Nephron (organoid): ENCODE data around the gene KIAA1549.

Experiments
- H3K27ac Mint-ChIP-seq, 3 experiments: 2 replicates each; pipeline ENCODE4 v1.8.0; 2020; ENCODE audit warnings: mixed read lengths in 3 of 3, mild to moderate bottlenecking in 2 of 3, moderate library complexity in 1 of 3
- H3K27me3 Mint-ChIP-seq: 2 replicates; pipeline ENCODE4 v1.8.0; 2021; ENCODE audit warnings: low read depth, mild to moderate bottlenecking, moderate library complexity, mixed read lengths
- H3K36me3 Mint-ChIP-seq: 2 replicates; pipeline ENCODE4 v1.8.0; 2020; ENCODE audit warnings: low read depth, mixed read lengths
- H3K4me1 Mint-ChIP-seq: 2 replicates; pipeline ENCODE4 v1.8.0; 2020; ENCODE audit warnings: mixed read lengths
- H3K4me3 Mint-ChIP-seq, 3 experiments: 2 replicates each; pipeline ENCODE4 v1.8.0; 2020; ENCODE audit warnings: mild to moderate bottlenecking in 3 of 3, mixed read lengths in 3 of 3, moderate library complexity in 2 of 3
- H3K9me3 Mint-ChIP-seq: 2 replicates; pipeline ENCODE4 v1.8.0; 2020; ENCODE audit warnings: mixed read lengths
- TF ChIP-seq, protein P1 (sequence below), 3 experiments: fragments of 200-600 bp; sonication (generic); IDR thresholded peaks; one replicate each; pipeline ENCODE4 v1.5.0; 2021; ENCODE audit warnings: antibody characterized with exemption in 3 of 3; ENCODE audit not compliant: unreplicated experiment in 3 of 3

Gene KIAA1549

DNA sequence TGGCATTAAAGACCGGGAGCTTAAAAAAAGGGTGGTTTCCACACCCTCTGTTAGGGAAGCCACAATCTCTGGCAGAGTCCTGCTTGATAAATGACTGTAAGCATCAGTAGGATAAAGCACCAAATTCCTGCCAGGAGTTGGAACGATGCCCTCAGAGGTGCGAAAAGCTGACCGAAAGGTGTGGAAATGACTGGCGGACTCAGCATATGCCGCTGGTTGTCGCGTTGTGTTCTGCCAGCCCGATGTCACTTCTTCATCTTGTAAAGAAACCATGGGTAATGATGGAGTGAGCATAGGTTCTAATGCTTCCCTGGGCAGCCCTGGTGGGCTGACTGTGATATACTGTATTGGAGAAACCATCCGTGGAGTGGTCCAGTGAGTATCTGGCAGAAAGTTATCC is 62.4 kb downstream of the KIAA1549 start:
- H3K27me3 Mint-ChIP-seq: no peaks in the 10 kb centered on the region
- H3K9me3 Mint-ChIP-seq: peaks cover 8% of the 10 kb centered on the region
- H3K27ac Mint-ChIP-seq: no peak overlapping the region
- TF ChIP-seq, protein P1, sequence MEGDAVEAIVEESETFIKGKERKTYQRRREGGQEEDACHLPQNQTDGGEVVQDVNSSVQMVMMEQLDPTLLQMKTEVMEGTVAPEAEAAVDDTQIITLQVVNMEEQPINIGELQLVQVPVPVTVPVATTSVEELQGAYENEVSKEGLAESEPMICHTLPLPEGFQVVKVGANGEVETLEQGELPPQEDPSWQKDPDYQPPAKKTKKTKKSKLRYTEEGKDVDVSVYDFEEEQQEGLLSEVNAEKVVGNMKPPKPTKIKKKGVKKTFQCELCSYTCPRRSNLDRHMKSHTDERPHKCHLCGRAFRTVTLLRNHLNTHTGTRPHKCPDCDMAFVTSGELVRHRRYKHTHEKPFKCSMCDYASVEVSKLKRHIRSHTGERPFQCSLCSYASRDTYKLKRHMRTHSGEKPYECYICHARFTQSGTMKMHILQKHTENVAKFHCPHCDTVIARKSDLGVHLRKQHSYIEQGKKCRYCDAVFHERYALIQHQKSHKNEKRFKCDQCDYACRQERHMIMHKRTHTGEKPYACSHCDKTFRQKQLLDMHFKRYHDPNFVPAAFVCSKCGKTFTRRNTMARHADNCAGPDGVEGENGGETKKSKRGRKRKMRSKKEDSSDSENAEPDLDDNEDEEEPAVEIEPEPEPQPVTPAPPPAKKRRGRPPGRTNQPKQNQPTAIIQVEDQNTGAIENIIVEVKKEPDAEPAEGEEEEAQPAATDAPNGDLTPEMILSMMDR (IDR thresholded peaks at IDR 0.05; ENCODE audit: unreplicated experiment in 3 of 3): no peak
- peaks cover 59% of the 10 kb centered on the region for H3K36me3 Mint-ChIP-seq
- no peak overlapping the region for H3K4me3 Mint-ChIP-seq
- peaks cover 23% of the 10 kb centered on the region for H3K4me1 Mint-ChIP-seq

GRCh38 chr7:138918176-138918575 is 63.0 kb downstream of the KIAA1549 start:
- Mint-ChIP-seq H3K27me3 (no peaks in the 10 kb centered on the region), H3K9me3 (peaks cover 8% of the 10 kb centered on the region), H3K36me3 (peaks cover 59% of the 10 kb centered on the region), H3K27ac (no peak overlapping the region), H3K4me3 (no peak overlapping the region), H3K4me1 (peaks cover 23% of the 10 kb centered on the region)
- TF ChIP-seq, protein P1 (IDR thresholded peaks at IDR 0.05; ENCODE audit: unreplicated experiment in 3 of 3): no peak

DNA sequence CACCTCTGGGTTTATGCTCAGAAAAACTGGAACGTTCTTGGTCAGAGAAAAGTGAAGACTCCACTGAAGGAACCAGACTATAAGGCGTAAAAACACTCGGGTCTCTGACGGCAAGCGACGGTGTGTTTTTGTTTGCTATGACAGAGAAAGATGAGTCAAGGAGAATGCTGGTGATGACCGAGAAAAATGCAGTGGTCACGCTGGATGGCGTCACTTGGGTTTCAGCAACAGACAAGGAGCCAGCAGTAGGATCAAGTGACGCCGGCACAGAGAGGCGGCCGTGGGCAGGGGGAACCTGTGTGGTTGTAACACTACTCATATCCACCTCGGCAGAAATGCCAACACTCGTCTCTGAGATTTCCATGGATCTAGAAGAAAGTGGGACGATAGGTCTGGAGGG is 63.4 kb downstream of the KIAA1549 start:
- Mint-ChIP-seq H3K27ac (no peak overlapping the region), H3K4me1 (peaks cover 21% of the 10 kb centered on the region), H3K9me3 (peaks cover 6% of the 10 kb centered on the region)

GRCh38 chr7:138916731-138917130 is 64.5 kb downstream of the KIAA1549 start:
- Mint-ChIP-seq H3K4me3 (no peak overlapping the region), H3K36me3 (peaks cover 53% of the 10 kb centered on the region), H3K27me3 (no peaks in the 10 kb centered on the region), H3K9me3 (no peaks in the 10 kb centered on the region), H3K27ac (no peak overlapping the region), H3K4me1 (peaks cover 18% of the 10 kb centered on the region)
- TF ChIP-seq, protein P1 (IDR thresholded peaks at IDR 0.05; ENCODE audit: unreplicated experiment in 3 of 3): no peak

More for the DNA sequence above, 63.4 kb downstream of the KIAA1549 start:
- Mint-ChIP-seq H3K4me3 (no peak overlapping the region), H3K27me3 (no peaks in the 10 kb centered on the region), H3K36me3 (peaks cover 55% of the 10 kb centered on the region)
- TF ChIP-seq, protein P1 (IDR thresholded peaks at IDR 0.05; ENCODE audit: unreplicated experiment in 3 of 3): no peak

- peaks cover 54% of the 10 kb centered on the region for H3K36me3 Mint-ChIP-seq
- H3K27me3 Mint-ChIP-seq: no peaks in the 10 kb centered on the region
- H3K27ac Mint-ChIP-seq: no peak overlapping the region
- peaks cover 18% of the 10 kb centered on the region for H3K4me1 Mint-ChIP-seq
- H3K9me3 Mint-ChIP-seq: no peaks in the 10 kb centered on the region
- TF ChIP-seq, protein P1 (IDR thresholded peaks at IDR 0.05; ENCODE audit: unreplicated experiment in 3 of 3): no peak
- no peak overlapping the region for H3K4me3 Mint-ChIP-seq
Measured at GRCh38 chr7:138916275-138916674, 64.9 kb downstream of the KIAA1549 start.

DNA sequence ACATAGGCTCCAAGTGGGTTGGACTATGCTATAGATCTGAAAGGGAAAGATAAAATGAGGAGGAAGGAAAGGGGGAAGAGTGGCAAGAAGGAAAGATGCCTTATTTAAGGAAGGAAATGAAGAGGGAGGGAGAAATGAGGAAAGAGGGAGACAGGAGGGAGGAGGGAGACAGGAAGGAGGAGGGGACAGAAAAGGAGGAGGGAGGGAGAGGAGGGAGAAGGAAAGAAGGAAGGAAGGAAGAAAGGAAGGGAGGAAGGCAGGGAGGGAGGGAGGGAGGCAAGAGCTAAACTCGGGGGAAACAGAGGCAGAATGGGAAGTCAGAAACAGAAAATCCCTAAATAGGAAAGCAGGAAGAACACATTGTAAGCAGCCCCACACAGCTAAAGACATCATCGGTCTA is 67.4 kb downstream of the KIAA1549 start:
- no peaks in the 10 kb centered on the region for H3K9me3 Mint-ChIP-seq
- no peaks in the 10 kb centered on the region for H3K27me3 Mint-ChIP-seq
- H3K4me3 Mint-ChIP-seq: no peak overlapping the region
- H3K4me1 Mint-ChIP-seq: peaks cover 12% of the 10 kb centered on the region
- H3K36me3 Mint-ChIP-seq: peaks cover 56% of the 10 kb centered on the region
- H3K27ac Mint-ChIP-seq: no peak overlapping the region
- TF ChIP-seq, protein P1 (IDR thresholded peaks at IDR 0.05; ENCODE audit: unreplicated experiment in 3 of 3): no peak
